A673 (cell line): ENCODE data around the gene CYP4V2.

Experiments
- CTCF ChIP-seq: fragments of 300-800, 200-600 bp; sonication (generic); conservative IDR thresholded peaks from 2 replicates; pipeline ENCODE4 v1.5.1; 2017; ENCODE audit warnings: low read depth, mild to moderate bottlenecking, antibody characterized with exemption, low read length, moderate library complexity, mixed read lengths
- EZH2 ChIP-seq: fragments of 200-600 bp; sonication (generic); IDR thresholded peaks from 2 replicates; pipeline ENCODE4 v1.6.1; 2017; ENCODE audit warnings: borderline replicate concordance, low read depth, mild to moderate bottlenecking, mixed read lengths, antibody characterized with exemption, low read length; ENCODE audit not compliant: poor library complexity, severe bottlenecking

GRCh38 chr4:186241616-186242015 lies 50.2 kb downstream of the CYP4V2 start:
- TF ChIP-seq CTCF (no peak), EZH2 (no peak)
